CD4-positive, alpha-beta T cell treated with Interleukin-6 at 100 ng/mL for 8 hours (primary cell): Measurements from ENCODE around the gene ASCC3.

Experiments
- DNase-seq: peaks from one replicate; pipeline ENCODE4 v3.0.0-alpha.2; 2020; ENCODE audit warnings: mixed read lengths, low spot score

ASCC3 gene

DNA sequence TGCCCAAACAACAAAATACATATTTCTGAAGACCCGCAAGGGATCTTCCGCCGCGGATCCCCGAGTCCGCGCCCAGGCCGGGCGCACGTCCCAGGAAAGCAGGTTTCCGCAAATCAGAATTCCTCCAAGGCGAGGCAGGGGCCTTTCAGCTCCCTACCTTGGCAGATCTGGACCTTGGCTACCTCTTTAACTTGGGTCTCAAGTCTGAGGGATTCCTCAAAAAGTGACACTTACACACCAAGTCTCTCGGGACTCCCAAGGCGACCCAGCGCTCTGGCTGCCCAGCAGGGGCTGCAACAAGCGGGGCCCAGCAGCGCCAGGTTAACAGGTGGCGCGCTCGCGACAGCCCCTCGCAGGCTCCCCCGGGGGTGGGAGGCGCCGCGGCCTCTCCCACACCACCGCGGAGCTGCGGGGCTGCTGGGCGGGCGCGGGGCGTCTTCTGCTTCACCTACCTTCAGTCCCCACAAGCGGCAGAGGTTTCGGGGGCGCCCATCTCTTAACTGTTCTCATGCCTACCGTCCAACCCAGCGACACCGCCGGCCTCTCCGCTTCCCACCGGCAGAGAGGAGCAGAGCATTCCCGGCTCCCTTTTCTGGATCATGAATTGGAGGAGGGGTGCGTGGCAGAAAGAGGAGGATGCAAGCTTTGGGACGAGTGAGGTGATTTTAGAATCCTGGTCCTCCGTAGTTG, 416.8 kb downstream of the ASCC3 start:
- no peak for DNase-seq

DNA sequence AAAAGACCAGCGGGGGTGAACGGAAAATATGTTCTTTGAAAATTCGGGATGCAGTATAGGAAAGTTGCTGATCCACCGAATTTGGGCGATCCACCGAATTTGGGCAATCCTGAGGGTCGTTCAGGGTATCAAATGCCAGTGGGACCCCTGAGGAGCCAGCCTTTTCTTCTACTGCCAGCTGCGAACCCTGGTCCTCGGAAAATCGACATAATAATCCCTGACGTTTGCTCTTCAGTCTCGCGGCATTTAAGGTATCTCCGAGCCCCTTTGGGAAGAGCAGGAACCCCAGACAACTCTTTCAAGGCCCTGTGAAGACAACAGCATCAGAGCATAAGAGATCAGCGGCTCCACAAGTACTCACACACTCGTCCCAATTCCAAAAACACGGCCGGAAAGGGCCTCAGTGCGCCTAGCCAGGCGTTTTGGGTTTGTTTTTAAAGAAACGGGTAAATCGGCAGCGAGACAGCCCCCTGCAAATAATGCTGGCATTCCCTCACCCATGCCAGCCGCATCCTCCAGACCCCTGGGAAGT, 417.4 kb downstream of the ASCC3 start:
- DNase-seq = no peak

GRCh38 chr6:100462706-100463629, 418.2 kb downstream of the ASCC3 start:
- no peak for DNase-seq

DNA sequence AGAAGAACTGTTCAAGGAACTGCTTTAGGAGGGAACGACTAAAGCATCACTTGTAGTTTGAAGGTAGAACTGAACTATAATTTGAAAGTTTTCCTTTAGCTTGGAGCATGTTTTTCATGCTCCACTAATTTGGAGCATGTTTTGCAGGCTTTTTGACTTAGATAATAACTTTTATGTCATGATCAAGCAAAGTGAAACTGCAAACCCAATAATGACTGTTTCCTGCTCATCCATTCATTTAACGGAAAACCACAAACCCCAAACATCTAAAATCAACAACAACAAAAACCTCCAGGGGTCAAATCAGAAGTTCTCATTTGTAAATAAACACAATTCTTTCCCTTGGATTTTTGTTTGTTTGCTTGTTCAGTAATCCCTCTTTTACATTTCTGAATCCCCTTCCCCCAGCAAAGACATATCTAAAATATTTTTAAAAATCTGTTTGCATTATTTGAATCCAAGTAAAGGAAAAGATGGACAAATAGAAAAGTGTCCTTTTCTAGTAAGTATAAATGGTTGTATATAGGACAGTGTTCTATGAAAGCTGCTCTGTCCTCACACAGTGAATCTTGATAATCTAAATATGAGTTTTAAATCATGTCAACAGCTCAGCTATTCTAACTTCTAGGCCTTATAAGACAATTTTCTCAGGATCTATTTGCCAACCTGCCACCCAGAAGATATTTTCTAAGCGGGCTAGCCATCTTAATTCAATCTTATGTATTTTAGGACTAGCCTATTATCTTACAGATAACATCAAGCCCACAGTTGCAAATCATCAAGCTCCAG, 419.0 kb downstream of the ASCC3 start:
- DNase-seq = no peak

- no peak for DNase-seq
These were observed 419.7 kb downstream of the ASCC3 start for GRCh38 chr6:100461278-100461916.

DNA sequence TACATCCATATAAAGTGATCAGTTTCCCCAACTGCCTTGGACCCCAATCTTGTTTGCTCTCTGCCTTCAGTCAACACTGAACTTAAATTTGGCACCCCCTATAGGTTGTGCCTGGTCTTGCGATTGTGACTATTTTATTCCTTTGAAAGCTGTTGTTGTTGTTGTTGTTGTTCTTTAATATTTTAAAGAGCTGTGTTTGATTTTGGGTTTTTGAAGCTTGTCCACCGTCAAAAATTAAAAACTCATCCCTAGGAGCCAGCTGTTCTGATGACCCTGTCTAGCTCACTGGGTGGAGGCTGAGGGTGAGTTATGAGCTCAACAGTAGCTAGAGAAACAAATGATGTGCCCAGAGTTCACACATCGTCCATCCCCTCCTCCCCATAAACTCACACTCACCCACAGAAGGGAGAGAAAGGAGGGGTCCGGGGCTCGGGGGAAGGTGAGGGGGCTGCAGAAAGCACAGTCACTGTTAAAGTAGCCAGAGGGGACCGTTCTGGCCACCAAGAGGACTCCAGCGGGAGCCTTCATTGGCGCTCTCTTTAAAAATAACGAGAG, 420.4 kb downstream of the ASCC3 start:
- DNase-seq = no peak

GRCh38 chr6:100459592-100460184, 421.4 kb downstream of the ASCC3 start:
- no peak for DNase-seq

GRCh38 chr6:100458841-100459591, 422.1 kb downstream of the ASCC3 start:
- DNase-seq = no peak
